ENCODE data around the gene CDSN.
"Not testable (repeated sequence)": the region's sequence is repeated elsewhere in the genome, so short reads cannot be mapped to it uniquely, and the experiment has no call there.

GRCh38 chr6:31067028-31067427 is 53.2 kb downstream of the CDSN start:
- not testable (repeated sequence) for TF ChIP-seq CTCF, POLR2A (IDR thresholded peaks at IDR 0.05)

Measured in breast epithelium (tissue), 3 donors.